HepG2 (cell line): ENCODE data around the gene DPAGT1. TPM values are rescaled to one million over a fixed set of nuclear protein-coding genes. Genes with fewer than 3 reads are reported as not detected.

Experiments
- KLF6 ChIP-seq: IDR thresholded peaks from 2 replicates; pipeline ENCODE4 v1.8.0; 2016; ENCODE audit warnings: missing biosample characterization, missing genetic modification reagents
- NR2C2 ChIP-seq: sonication (generic); formaldehyde crosslinking; IDR thresholded peaks from 2 replicates; pipeline ENCODE4 v1.4.0; 2020; ENCODE audit warnings: missing genetic modification reagents, mild to moderate bottlenecking, moderate library complexity, borderline replicate concordance
- NR3C1 ChIP-seq: sonication (generic); formaldehyde crosslinking; IDR thresholded peaks from 2 replicates; pipeline ENCODE4 v1.4.0; 2020; ENCODE audit warnings: missing genetic modification reagents
- RFX5 ChIP-seq: IDR thresholded peaks from 2 replicates; pipeline ENCODE4 v1.6.1; 2011; ENCODE audit warnings: low read depth, low read length, improper control_type of control experiment
- TRIM24 ChIP-seq: sonication (generic); formaldehyde crosslinking; IDR thresholded peaks from 2 replicates; pipeline ENCODE4 v1.8.0; 2022; ENCODE audit warnings: mild to moderate bottlenecking, missing genetic modification reagents
- XBP1 ChIP-seq: sonication (generic); formaldehyde crosslinking; IDR thresholded peaks from 2 replicates; pipeline ENCODE4 v1.5.0; 2020; ENCODE audit warnings: missing genetic modification reagents
- ZFP1 ChIP-seq: IDR thresholded peaks from 2 replicates; pipeline ENCODE4 v1.6.1; 2016
- ZFP37 ChIP-seq: sonication (generic); formaldehyde crosslinking; IDR thresholded peaks from 2 replicates; pipeline ENCODE4 v1.4.0; 2020; ENCODE audit warnings: missing genetic modification reagents, borderline replicate concordance
- ZNF253 ChIP-seq: sonication (generic); formaldehyde crosslinking; IDR thresholded peaks from 2 replicates; pipeline ENCODE4 v1.8.0; 2022; ENCODE audit warnings: mild to moderate bottlenecking, missing genetic modification reagents, borderline replicate concordance
- ZNF296 ChIP-seq: sonication (generic); formaldehyde crosslinking; conservative IDR thresholded peaks from 2 replicates; pipeline ENCODE4 v1.5.0; 2020; ENCODE audit warnings: mild to moderate bottlenecking, missing genetic modification reagents
- ZNF792 ChIP-seq: IDR thresholded peaks from 2 replicates; pipeline ENCODE4 v1.6.1; 2016
- polyA plus RNA-seq, 8 experiments: library from polyadenylated mRNA; depleted of rRNA in 3 of 8; stranded (reverse) in 7 of 8; unstranded in 1 of 8; fragments of >200 nt; fragmentation: Illumina TruSeq in 4 of 8; extraction: Trizol in 4 of 8; gene quantifications; 2 replicates each; pipeline versions ENCODE4 v1.2.1 to v1.2.3, GENCODE V29; 2011 to 2016; ENCODE audit warnings: low read depth in 4 of 8, missing spikeins in 1 of 8, mixed read lengths in 1 of 8; ENCODE audit not compliant: insufficient read depth in 1 of 8
- total RNA-seq, 5 experiments: library from RNA; depleted of rRNA; stranded (reverse); fragments of >200 nt; fragmentation: Illumina TruSeq; extraction: Trizol; gene quantifications; 2 replicates each; pipeline ENCODE4 v1.2.3, GENCODE V29; 2016; ENCODE audit warnings: low read depth in 1 of 5
- TF ChIP-seq, protein P1 (sequence below): sonication (generic); formaldehyde crosslinking; IDR thresholded peaks from 2 replicates; pipeline ENCODE4 v1.5.0; 2020; ENCODE audit warnings: missing genetic modification reagents
- TF ChIP-seq, protein P2 (sequence below): sonication (generic); formaldehyde crosslinking; IDR thresholded peaks from 2 replicates; pipeline ENCODE4 v1.8.1; 2022; ENCODE audit warnings: low read depth, mild to moderate bottlenecking, missing genetic modification reagents
- TF ChIP-seq, protein P3 (sequence below): sonication (generic); formaldehyde crosslinking; IDR thresholded peaks from 2 replicates; pipeline ENCODE4 v1.8.1; 2023; ENCODE audit warnings: mild to moderate bottlenecking, inconsistent platforms, moderate library complexity, missing genetic modification reagents, borderline replicate concordance
- TF ChIP-seq, protein P4 (sequence below): IDR thresholded peaks from 2 replicates; pipeline ENCODE4 v1.6.1; 2016; ENCODE audit warnings: missing biosample characterization, missing genetic modification reagents, low read depth
- TF ChIP-seq, protein P5 (sequence below): sonication (generic); formaldehyde crosslinking; IDR thresholded peaks from 2 replicates; pipeline ENCODE4 v1.4.0; 2020; ENCODE audit warnings: missing genetic modification reagents
- TF ChIP-seq, protein P6 (sequence below): sonication (generic); formaldehyde crosslinking; IDR thresholded peaks from 2 replicates; pipeline ENCODE4 v1.5.0; 2020; ENCODE audit warnings: mild to moderate bottlenecking, missing genetic modification reagents

The DPAGT1 gene
- total and polyA plus RNA-seq, 2 of the 13 experiments (the other 11 are each of a cell fraction or from before 2014, with no cell fraction given), result 37.6 to 70.7 TPM

DNA sequence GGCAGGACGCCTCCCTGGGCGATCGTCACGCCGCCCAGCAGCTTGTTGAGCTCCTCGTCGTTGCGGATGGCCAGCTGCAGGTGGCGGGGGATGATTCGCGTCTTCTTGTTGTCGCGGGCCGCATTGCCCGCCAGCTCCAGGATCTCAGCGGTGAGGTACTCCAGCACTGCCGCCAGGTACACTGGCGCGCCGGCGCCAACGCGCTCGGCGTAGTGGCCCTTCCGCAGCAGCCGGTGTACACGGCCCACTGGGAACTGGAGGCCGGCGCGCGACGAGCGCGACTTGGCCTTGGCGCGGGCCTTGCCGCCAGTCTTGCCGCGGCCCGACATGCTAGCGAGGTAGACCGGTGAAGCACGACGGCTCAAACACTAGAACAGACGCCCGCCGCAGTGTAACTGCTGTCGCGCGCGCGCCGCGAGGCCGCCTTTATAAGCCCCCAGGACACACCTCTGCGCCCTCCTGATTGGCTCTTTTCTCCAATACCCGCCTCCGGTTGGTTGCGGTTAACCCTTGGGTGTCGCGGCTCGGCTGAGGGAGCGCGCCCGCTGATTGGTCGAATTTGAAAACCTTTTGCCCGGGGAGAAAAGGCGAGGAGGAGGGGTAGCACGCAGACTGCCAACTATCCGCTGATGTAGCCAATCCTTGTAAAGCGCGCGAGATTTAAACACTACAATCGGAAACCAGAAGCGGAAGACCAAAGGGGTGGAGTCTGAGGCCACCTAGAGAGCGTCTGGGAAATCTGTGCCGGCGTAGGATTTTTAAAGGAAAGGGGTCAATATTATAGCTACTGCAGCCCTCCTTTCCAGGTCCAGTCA is 6.4 kb downstream of the DPAGT1 start (continued):
- TF ChIP-seq, protein P1, sequence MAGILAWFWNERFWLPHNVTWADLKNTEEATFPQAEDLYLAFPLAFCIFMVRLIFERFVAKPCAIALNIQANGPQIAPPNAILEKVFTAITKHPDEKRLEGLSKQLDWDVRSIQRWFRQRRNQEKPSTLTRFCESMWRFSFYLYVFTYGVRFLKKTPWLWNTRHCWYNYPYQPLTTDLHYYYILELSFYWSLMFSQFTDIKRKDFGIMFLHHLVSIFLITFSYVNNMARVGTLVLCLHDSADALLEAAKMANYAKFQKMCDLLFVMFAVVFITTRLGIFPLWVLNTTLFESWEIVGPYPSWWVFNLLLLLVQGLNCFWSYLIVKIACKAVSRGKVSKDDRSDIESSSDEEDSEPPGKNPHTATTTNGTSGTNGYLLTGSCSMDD, result peak; percentile 47; the same call in 1 of the 2 replicates
- peak; percentile 61 for TF ChIP-seq RFX5
- TF ChIP-seq ZNF296 (CRISPR knock-in tag), result 0 out of 2 replicates have a peak, but pooled peaks have one; percentile 34
- no peak for TF ChIP-seq NR3C1
- no peak; the same call in 1 of the 2 replicates for TF ChIP-seq ZFP37 (CRISPR knock-in tag)
- TF ChIP-seq, protein P2, sequence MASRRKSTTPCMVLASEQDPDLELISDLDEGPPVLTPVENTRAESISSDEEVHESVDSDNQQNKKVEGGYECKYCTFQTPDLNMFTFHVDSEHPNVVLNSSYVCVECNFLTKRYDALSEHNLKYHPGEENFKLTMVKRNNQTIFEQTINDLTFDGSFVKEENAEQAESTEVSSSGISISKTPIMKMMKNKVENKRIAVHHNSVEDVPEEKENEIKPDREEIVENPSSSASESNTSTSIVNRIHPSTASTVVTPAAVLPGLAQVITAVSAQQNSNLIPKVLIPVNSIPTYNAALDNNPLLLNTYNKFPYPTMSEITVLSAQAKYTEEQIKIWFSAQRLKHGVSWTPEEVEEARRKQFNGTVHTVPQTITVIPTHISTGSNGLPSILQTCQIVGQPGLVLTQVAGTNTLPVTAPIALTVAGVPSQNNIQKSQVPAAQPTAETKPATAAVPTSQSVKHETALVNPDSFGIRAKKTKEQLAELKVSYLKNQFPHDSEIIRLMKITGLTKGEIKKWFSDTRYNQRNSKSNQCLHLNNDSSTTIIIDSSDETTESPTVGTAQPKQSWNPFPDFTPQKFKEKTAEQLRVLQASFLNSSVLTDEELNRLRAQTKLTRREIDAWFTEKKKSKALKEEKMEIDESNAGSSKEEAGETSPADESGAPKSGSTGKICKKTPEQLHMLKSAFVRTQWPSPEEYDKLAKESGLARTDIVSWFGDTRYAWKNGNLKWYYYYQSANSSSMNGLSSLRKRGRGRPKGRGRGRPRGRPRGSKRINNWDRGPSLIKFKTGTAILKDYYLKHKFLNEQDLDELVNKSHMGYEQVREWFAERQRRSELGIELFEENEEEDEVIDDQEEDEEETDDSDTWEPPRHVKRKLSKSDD (CRISPR knock-in tag), result peak; percentile 85; the same call in 1 of the 2 replicates
- peak; percentile 83 for TF ChIP-seq KLF6 (CRISPR knock-in tag)
- TF ChIP-seq, protein P3, sequence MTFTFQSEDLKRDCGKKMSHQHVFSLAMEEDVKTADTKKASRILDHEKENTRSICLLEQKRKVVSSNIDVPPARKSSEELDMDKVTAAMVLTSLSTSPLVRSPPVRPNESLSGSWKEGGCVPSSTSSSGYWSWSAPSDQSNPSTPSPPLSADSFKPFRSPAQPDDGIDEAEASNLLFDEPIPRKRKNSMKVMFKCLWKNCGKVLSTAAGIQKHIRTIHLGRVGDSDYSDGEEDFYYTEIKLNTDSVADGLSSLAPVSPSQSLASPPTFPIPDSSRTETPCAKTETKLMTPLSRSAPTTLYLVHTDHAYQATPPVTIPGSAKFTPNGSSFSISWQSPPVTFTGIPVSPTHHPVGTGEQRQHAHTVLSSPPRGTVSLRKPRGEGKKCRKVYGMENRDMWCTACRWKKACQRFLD, result peak; percentile 91; the same call in 1 of the 2 replicates
- peak; percentile 11; the same call in 1 of the 2 replicates for TF ChIP-seq NR2C2 (CRISPR knock-in tag)
- TF ChIP-seq TRIM24 (CRISPR knock-in tag), result no peak
- TF ChIP-seq, protein P4, sequence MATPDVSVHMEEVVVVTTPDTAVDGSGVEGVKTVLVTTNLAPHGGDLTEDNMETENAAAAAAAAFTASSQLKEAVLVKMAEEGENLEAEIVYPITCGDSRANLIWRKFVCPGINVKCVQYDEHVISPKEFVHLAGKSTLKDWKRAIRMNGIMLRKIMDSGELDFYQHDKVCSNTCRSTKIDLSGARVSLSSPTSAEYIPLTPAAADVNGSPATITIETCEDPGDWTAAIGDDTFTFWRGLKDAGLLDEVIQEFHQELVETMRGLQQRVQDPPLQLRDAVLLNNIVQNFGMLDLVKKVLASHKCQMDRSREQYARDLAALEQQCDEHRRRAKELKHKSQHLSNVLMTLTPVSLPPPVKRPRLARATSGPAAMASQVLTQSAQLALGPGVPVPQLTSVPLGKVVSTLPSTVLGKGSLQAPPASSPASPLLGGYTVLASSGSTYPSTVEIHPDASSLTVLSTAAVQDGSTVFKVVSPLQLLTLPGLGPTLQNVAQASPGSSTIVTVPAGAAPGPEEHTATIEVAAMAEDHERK (CRISPR knock-in tag), result peak; percentile 69; the same call in 1 of the 2 replicates
- TF ChIP-seq, protein P5, sequence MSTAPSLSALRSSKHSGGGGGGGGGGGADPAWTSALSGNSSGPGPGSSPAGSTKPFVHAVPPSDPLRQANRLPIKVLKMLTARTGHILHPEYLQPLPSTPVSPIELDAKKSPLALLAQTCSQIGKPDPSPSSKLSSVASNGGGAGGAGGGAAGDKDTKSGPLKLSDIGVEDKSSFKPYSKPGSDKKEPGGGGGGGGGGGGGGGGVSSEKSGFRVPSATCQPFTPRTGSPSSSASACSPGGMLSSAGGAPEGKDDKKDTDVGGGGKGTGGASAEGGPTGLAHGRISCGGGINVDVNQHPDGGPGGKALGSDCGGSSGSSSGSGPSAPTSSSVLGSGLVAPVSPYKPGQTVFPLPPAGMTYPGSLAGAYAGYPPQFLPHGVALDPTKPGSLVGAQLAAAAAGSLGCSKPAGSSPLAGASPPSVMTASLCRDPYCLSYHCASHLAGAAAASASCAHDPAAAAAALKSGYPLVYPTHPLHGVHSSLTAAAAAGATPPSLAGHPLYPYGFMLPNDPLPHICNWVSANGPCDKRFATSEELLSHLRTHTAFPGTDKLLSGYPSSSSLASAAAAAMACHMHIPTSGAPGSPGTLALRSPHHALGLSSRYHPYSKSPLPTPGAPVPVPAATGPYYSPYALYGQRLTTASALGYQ (CRISPR knock-in tag), result no peak
- TF ChIP-seq XBP1 (CRISPR knock-in tag), result 0 out of 2 replicates have a peak, but pooled peaks have one; percentile 55
- peak; percentile 67; the same call in 1 of the 2 replicates for TF ChIP-seq ZNF792 (CRISPR knock-in tag)
- 0 out of 2 replicates have a peak, but pooled peaks have one; percentile 39 for TF ChIP-seq ZFP1
- TF ChIP-seq, protein P6, sequence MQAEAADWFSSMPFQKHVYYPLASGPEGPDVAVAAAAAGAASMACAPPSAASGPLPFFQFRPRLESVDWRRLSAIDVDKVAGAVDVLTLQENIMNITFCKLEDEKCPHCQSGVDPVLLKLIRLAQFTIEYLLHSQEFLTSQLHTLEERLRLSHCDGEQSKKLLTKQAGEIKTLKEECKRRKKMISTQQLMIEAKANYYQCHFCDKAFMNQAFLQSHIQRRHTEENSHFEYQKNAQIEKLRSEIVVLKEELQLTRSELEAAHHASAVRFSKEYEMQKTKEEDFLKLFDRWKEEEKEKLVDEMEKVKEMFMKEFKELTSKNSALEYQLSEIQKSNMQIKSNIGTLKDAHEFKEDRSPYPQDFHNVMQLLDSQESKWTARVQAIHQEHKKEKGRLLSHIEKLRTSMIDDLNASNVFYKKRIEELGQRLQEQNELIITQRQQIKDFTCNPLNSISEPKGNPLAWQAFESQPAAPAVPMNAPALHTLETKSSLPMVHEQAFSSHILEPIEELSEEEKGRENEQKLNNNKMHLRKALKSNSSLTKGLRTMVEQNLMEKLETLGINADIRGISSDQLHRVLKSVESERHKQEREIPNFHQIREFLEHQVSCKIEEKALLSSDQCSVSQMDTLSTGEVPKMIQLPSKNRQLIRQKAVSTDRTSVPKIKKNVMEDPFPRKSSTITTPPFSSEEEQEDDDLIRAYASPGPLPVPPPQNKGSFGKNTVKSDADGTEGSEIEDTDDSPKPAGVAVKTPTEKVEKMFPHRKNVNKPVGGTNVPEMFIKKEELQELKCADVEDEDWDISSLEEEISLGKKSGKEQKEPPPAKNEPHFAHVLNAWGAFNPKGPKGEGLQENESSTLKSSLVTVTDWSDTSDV (CRISPR knock-in tag), result peak; percentile 72
- peak; percentile 84 for TF ChIP-seq ZNF253
